SJSA1 (cell line): ENCODE data around the gene DYNLT2. TPM values are rescaled to one million over a fixed set of nuclear protein-coding genes. Genes with fewer than 3 reads are reported as not detected.
A peak's percentile ranks its signal among the peaks of the same experiment; 100 is the strongest.

Source experiments
- DNase-seq, 2 experiments: peaks; one replicate each; pipeline ENCODE4 v3.0.0-alpha.2; 2015 to 2020; ENCODE audit warnings: low spot score in 2 of 2, low read depth in 1 of 2
- H3K27ac ChIP-seq: fragments of 250-450 bp; sonication (Bioruptor Pico); 2 replicates; pipeline ENCODE4 v1.5.1; 2020; ENCODE audit warnings: mild to moderate bottlenecking, moderate library complexity
- H3K27me3 ChIP-seq: fragments of 250-450 bp; sonication (Bioruptor Pico); replicated peaks from 2 replicates; pipeline ENCODE4 v1.5.1; 2020; ENCODE audit warnings: mild to moderate bottlenecking, moderate library complexity
- H3K36me3 ChIP-seq: fragments of 250-450 bp; sonication (Bioruptor Pico); 2 replicates; pipeline ENCODE4 v1.5.1; 2020; ENCODE audit warnings: mild to moderate bottlenecking
- H3K4me1 ChIP-seq: fragments of 250-450 bp; sonication (Bioruptor Pico); replicated peaks from 2 replicates; pipeline ENCODE4 v1.6.1; 2021; ENCODE audit warnings: mild to moderate bottlenecking
- H3K4me3 ChIP-seq: fragments of 250-450 bp; sonication (Bioruptor Pico); 2 replicates; pipeline ENCODE4 v1.5.1; 2020; ENCODE audit warnings: mild to moderate bottlenecking
- H3K9me3 ChIP-seq: fragments of 250-450 bp; sonication (Bioruptor Pico); replicated peaks from 2 replicates; pipeline ENCODE4 v1.5.1; 2020; ENCODE audit warnings: mild to moderate bottlenecking
- total RNA-seq: library from RNA; depleted of rRNA; stranded (reverse); fragments of >200 nt; shearing (Covaris generic); gene quantifications from 2 replicates; pipeline ENCODE4 v1.2.3, GENCODE V29; 2014; rRNA removed

DYNLT2 gene, protein sequence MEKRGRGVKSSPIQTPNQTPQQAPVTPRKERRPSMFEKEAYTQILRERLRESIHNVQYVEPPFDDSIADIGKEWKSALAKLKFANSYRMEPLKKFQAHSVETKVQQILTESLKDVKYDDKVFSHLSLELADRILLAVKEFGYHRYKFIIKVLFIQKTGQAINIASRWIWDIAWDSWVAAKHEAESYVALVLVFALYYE
- 0.68 and 1.1 TPM in 2 replicates for total RNA-seq

DNA sequence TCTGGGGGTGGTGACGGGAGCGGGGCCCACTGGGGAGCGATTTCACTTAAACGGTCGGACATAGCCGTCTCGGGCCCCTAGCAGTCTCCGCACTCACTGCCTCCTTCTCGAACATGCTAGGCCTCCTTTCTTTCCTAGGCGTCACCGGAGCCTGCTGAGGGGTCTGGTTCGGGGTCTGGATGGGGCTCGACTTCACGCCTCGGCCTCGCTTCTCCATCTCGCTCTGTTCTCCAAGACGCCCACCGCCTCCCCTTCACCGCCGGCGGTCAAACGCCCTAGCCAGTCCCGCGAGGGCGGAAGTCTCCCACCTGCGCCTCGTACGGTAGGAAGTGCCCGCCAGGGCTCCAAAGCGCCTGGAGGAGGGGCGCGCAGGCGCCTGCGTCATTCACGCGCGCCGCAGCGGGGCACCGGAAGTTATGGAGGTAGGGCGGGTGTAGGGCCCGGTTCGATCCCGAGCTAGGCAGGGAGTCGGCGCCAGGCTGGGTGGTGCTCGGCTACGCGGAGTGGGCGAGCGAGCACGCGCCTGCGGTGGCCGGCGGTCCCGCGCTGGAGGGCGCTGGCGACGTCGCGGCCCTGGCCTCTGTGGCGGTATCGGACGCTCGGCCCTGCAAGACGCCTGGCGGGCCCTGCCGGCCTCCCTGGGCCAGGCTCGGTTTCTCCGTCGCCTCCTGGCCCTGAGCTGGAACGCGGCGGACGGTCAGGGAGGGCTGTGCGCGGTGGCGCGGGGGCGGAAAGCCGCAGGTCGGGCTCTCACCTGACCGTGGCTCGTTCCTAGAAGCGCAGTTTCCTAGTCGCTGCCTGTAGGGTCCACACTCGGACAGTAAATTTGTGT is at the start of gene DYNLT2, which contains the start of gene ERMARD:
Gene DYNLT2 (minus strand): TSS at position 331 of the 832 bp plus-strand sequence. CDS start 114 bp downstream, at position 217.
Gene ERMARD (plus strand): TSS at position 381 of the 832 bp plus-strand sequence. CDS start 36 bp downstream, at position 417.
- peak; percentile 94 to 96 for DNase-seq
- H3K27ac ChIP-seq = peak within 1 kb of the TSS; percentile 92
- H3K4me3 ChIP-seq = peak within 1 kb of the TSS; percentile 87
- peaks cover 6% of the 10 kb centered on the region; the same call in 1 of the 2 replicates for H3K4me1 ChIP-seq
- H3K36me3 ChIP-seq = peaks cover 7% of the 10 kb centered on the region
- H3K27me3 ChIP-seq = no peaks in the 10 kb centered on the region
- H3K9me3 ChIP-seq = no peaks in the 10 kb centered on the region

GRCh38 chr6:169800668-169801395 is 49.5 kb upstream of the DYNLT2 start:
- H3K27ac ChIP-seq = no peak overlapping the region
- DNase-seq = peak in 1 of 2 experiments; percentile 34

GRCh38 chr6:169800116-169800667 is 48.8 kb upstream of the DYNLT2 start:
- no peak for DNase-seq
- no peaks in the 10 kb centered on the region for H3K9me3 ChIP-seq
- no peaks in the 10 kb centered on the region for H3K4me1 ChIP-seq
- no peak overlapping the region for H3K27ac ChIP-seq
- H3K36me3 ChIP-seq = no peaks in the 10 kb centered on the region
- peaks cover 33% of the 10 kb centered on the region for H3K27me3 ChIP-seq
- H3K4me3 ChIP-seq = no peak overlapping the region

More at GRCh38 chr6:169800668-169801395, 49.5 kb upstream of the DYNLT2 start:
- H3K36me3 ChIP-seq = no peaks in the 10 kb centered on the region
- H3K4me3 ChIP-seq = no peak overlapping the region
- peaks cover 26% of the 10 kb centered on the region for H3K27me3 ChIP-seq
- H3K4me1 ChIP-seq = no peaks in the 10 kb centered on the region
- H3K9me3 ChIP-seq = no peaks in the 10 kb centered on the region

GRCh38 chr6:169799474-169799926 is 48.1 kb upstream of the DYNLT2 start:
- no peak for DNase-seq
- no peaks in the 10 kb centered on the region for H3K9me3 ChIP-seq
- no peak overlapping the region for H3K4me3 ChIP-seq
- peaks cover 33% of the 10 kb centered on the region for H3K27me3 ChIP-seq
- no peaks in the 10 kb centered on the region for H3K4me1 ChIP-seq
- no peak overlapping the region for H3K27ac ChIP-seq
- no peaks in the 10 kb centered on the region for H3K36me3 ChIP-seq

DNA sequence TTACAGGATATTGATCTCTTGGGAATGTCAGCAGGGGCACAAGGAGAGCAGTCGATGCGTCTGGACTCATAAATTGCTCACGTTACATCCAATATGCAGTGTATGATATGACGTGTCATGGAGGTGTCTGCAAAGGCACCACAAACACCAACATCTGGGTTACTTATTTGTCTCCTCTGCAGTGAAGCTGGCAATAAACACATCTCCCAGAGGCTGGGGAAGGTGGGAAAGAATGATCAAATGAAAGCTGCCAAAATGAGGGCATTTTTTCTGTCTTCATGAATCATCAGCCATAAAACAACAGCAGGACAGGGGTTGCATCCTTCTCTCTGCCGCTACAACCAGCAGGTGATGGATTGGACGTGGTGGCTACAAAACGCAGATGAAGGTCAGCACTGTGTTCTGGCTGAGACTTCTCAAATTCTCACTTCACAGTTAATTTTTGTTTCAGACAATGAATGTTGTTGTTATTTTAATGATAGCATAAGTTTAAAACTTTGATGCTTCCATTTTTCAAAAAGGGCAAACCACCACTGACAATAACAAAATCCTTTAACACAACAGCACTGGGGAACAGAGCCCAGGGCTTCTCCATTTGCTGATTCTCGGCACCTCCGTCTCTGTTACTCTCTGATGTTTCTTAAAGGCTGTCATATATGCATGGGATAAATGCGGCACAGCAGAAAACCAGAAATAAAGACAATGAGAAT is 47.5 kb upstream of the DYNLT2 start:
- H3K9me3 ChIP-seq = no peaks in the 10 kb centered on the region
- H3K4me1 ChIP-seq = no peaks in the 10 kb centered on the region
- no peak for DNase-seq
- H3K36me3 ChIP-seq = no peaks in the 10 kb centered on the region
- H3K27ac ChIP-seq = no peak overlapping the region
- H3K4me3 ChIP-seq = no peak overlapping the region
- peaks cover 33% of the 10 kb centered on the region for H3K27me3 ChIP-seq

DNA sequence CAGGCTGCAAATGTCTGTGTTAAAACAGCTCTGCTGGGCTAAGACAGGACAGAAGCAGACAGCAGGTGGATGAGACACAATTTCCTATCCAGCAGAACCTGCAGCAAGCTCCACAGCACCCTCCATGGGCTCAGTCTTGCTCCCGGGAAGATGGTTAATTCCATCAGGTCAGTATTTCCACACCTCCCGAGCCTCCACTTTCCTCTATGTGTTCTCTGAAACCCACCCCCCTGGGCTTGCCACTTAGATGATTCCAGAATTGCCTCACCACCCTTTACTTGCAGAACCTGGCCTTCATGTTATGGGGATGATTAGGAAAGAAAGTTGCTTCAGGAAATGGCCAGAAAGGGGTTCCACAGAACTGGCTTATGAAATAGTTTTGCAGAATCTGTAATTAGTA is 43.8 kb upstream of the DYNLT2 start:
- no peaks in the 10 kb centered on the region for H3K36me3 ChIP-seq

GRCh38 chr6:169794317-169795055 is 43.1 kb upstream of the DYNLT2 start:
- no peak overlapping the region for H3K27ac ChIP-seq
- DNase-seq = peak in 1 of 2 experiments; percentile 32
- H3K36me3 ChIP-seq = no peaks in the 10 kb centered on the region
- H3K9me3 ChIP-seq = no peaks in the 10 kb centered on the region
- peaks cover 49% of the 10 kb centered on the region for H3K27me3 ChIP-seq
- no peak overlapping the region for H3K4me3 ChIP-seq
- peaks cover 12% of the 10 kb centered on the region for H3K4me1 ChIP-seq

More for the DNA sequence above, 43.8 kb upstream of the DYNLT2 start:
- Histone ChIP-seq H3K4me1 (peaks cover 5% of the 10 kb centered on the region), H3K27me3 (peaks cover 45% of the 10 kb centered on the region), H3K4me3 (no peak overlapping the region), H3K9me3 (no peaks in the 10 kb centered on the region), H3K27ac (no peak overlapping the region)
- no peak for DNase-seq

DNA sequence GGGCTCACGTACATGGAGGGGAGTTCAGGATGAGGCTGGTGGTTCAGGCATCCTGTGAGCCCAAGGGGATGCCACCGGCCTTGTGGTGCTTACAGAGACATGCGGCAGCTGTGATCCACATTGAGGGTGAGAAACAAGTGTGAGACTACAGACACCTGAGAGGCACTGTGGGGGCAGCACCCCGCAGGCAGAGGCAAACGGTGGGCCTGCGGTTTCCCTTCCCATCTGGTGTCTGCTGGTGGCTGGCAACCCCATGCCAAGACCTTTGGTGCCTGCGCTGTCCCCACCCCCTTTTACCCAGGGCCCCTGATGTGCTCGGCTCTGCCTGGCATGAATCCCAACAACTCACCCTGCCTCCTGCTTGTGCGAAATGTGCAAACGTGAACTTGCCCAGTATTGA is 42.0 kb upstream of the DYNLT2 start:
- Histone ChIP-seq H3K36me3 (no peaks in the 10 kb centered on the region), H3K4me1 (peaks cover 13% of the 10 kb centered on the region), H3K9me3 (no peaks in the 10 kb centered on the region), H3K4me3 (no peak overlapping the region), H3K27ac (no peak overlapping the region), H3K27me3 (peaks cover 51% of the 10 kb centered on the region)
- DNase-seq = peak in 1 of 2 experiments; percentile 27

DNA sequence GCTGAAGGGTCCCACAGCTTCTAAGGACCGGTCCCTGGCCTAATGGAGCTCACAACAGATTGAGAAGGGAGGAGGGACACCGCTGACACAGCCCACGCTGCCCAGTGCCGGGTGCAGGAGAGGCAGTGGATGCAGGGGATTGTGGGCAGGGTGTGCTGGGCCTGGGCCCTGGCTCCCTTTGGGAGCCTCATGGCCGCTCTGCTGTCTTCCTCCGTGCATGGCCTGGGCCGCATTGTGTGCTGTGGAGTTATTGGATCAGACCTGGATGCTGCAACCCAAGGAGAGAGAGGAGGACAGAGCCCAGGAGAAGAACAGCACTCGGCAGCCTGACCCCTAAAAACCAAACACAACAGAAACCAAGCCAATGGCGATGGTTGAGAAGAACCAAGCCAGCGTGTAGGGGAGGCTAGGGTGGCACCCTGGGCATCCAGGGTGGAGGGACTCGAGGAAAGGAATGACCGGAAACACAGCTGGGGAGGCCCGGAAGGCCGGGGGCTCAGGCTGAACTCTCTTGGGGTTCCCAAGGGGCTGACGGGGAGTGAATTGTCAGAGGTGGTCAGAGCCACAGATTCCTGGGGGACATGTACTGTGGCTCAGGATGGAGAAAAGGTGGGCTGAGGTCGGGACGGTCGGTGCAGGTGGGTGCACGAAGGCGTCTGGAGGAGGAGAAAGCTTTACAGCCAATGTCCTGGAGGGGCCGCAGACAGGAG is 41.1 kb upstream of the DYNLT2 start:
- Histone ChIP-seq H3K9me3 (no peaks in the 10 kb centered on the region), H3K27ac (no peak overlapping the region), H3K27me3 (peaks cover 41% of the 10 kb centered on the region), H3K4me3 (no peak overlapping the region), H3K4me1 (peaks cover 13% of the 10 kb centered on the region), H3K36me3 (no peaks in the 10 kb centered on the region)
- peak in 1 of 2 experiments; percentile 33 for DNase-seq

GRCh38 chr6:169791721-169792131 is 40.4 kb upstream of the DYNLT2 start:
- no peak overlapping the region for H3K27ac ChIP-seq
- H3K27me3 ChIP-seq = peaks cover 35% of the 10 kb centered on the region
- no peaks in the 10 kb centered on the region for H3K36me3 ChIP-seq
- H3K4me3 ChIP-seq = no peak overlapping the region
- H3K9me3 ChIP-seq = no peaks in the 10 kb centered on the region
- peak in 1 of 2 experiments; percentile 30 for DNase-seq
- peaks cover 13% of the 10 kb centered on the region for H3K4me1 ChIP-seq

DNA sequence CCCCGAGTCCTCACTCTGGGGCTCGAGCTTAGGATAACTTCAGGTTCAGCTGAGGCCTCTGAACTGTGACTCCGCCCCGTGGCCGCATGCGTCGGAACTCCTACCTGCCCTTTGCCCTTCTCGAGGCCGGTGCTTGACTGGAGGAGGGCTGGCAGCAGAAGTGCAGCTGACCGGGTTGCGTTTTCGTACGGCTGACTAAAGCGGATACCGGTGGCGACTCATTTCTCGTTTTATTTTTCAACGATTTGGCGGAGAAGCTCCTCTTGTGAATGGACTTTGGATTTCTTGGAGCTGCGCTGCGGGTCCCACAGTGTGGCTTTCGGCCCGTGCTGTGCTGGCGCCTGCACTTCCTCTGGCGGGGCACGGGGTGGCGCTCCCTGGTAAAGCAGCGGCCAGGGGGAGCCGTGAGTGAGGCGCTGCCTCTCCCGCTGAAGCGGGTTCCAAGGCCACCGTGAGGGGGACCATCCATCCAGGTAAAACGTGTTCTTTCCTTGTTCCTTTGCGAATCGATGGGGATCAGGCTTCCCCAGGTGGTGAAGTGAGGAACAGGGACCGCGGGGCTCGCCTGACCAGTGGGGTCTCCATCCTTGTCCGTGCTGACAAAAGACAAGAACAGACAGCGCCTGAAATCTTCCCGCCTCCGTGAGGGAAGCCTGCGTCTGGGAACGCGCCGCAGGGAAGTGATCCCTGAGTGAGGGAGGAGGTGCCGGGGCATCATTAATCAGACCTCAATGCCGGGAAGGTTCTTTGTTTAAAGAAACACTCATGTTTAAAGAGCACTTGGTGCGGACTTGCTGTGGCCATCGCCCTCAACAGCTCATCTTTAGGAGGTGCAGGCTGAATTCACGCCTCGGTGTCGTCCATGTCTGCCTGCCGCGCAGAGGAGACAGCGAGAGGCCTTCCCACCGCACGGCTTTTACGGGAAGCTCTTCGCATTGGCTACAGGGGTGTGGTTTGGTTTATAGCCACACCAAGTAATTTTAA is 38.9 kb upstream of the DYNLT2 start:
- Histone ChIP-seq H3K4me3 (peak overlapping the region; percentile 11; the same call in 1 of the 2 replicates), H3K36me3 (no peaks in the 10 kb centered on the region), H3K27me3 (peaks cover 20% of the 10 kb centered on the region), H3K9me3 (no peaks in the 10 kb centered on the region), H3K4me1 (peaks cover 13% of the 10 kb centered on the region), H3K27ac (no peak overlapping the region)
- DNase-seq = peak; percentile 54 to 71
